GM18951 (cell line): Measurements from ENCODE around the gene KCTD16.

Experiments
- POLR2A ChIP-seq: IDR thresholded peaks from 4 replicates; pipeline ENCODE4 v1.6.1; 2011; ENCODE audit warnings: mild to moderate bottlenecking; ENCODE audit not compliant: insufficient read length, insufficient read depth; ENCODE audit errors: extremely low read depth
- in situ Hi-C: fragments of 300-500 bp; cut with MboI; formaldehyde crosslinking; loops from one replicate; pipeline ENCODE4 v1.12.0; 2022; ENCODE audit warnings: low sequenced_read_pairs, mixed read lengths, inconsistent platforms; ENCODE audit not compliant: unreplicated experiment

The KCTD16 gene

DNA sequence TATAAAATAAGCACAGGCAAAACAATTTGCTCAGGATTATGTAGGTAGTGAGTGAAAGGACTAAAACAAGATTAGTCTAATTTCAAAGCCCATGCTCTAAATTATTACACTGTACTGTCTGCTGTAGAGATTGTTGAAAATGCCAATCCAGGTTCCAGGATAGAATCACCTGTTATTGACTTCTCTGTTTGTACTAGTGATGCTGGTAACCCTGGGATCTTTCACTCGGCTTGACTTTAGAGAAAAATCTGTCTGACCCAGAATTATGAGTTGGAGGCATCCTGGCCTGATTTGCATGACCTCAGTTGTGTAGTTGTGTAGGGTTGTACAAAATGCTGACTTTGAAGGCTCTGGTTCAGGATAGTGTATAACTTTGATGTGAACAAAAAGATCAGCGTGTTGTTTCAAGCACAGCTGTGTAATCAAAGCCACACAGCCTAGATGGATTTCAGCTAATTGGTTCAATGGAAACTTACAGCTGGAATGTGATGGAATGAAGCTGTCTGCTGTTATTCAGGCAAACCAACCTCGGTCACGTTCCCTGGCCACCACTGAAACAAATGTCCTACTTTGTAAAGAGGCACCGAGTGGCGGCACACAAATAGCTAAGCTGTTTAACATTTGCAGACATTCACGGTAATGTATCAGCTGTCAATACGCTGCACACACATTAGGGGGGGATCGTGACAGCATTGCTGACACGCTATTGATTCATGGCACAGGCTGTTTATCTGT lies 340.3 kb downstream of the KCTD16 start:
- TF ChIP-seq POLR2A, result no peak
- in situ Hi-C loops, result no loop called here

DNA sequence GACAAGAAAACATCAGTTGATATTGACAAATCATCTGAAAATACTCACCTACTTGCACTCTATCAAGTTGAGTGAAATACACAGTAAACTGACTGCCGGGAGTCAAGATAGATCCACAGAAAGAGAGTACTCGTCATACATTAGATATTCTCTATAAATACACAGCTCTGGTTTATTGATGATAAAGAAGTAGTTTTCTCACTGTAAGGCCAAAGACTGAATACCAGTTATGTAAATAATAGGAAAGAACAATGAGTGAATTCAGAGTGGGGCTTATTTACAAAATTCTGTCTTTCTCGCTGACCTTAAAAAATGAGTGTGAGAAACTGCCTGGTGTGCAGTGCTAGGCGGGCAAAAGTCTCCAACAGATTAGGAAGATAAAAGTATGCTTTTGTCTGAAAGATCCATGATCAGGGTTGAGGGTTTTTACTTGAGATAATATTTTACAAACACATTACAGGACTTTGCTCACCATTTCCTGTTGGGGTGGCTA lies 341.0 kb downstream of the KCTD16 start:
- in situ Hi-C loops, result no loop called here
- TF ChIP-seq POLR2A, result no peak

DNA sequence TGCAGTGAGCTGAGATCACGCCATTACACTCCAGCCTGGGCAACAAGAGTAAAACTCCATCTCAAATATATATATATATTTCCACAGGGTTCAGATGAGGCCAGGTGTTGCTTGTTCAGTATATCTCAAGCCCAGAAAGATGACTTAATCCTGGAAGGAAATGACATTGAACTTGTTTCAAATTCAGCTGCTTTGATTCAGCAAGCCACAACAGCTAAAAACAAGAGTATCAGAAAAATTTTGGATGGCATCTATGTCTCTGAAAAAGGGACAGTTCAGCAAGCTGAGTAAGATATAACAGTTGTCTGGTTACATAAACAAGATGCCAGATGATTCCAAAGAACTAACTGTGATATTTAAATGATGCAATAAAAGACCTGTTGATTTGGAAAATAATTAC lies 352.0 kb downstream of the KCTD16 start:
- in situ Hi-C loops, result no loop called here
- TF ChIP-seq POLR2A, result no peak

DNA sequence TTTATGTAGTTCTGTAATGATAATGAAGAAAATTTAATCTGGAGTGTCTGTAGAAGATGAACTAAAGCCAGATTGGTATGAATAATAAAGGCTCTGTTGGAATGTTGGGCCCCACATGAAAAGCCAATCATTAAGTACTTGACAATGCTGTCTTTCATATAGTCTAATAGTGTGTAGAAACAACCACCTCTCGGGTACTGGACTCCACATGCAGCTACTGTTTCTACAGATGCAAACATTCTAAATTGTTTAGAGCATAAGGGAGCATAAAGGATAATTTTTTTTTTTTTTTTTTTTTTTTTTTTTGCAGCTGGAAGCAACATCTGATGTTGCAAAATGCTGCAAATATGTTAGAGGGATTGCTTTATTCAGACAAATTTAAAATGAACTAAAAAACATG lies 354.3 kb downstream of the KCTD16 start:
- TF ChIP-seq POLR2A, result no peak
- in situ Hi-C loops, result no loop called here

DNA sequence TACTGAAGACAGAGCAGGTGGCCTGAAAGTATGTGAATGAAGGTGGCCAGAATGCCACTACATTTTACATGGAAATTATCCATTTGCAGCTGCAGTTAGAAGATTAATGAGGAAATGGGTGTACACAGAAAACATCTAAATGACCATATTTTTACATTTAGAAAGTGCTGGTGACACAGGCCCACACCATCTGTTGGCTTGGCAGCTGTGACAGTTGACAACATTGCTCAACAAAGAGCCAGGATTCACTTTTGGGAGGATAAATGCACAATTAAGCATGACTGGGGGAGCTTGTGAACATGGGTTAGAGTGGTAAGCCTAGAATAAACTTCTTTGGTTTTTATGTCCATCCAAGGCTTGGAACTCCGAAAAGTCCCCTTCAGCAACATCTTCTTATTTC lies 360.5 kb downstream of the KCTD16 start:
- in situ Hi-C loops, result no loop called here
- TF ChIP-seq POLR2A, result no peak
